Aorta (tissue), 5 donors: ENCODE data around the gene EXTL1. TPM values are rescaled to one million over a fixed set of nuclear protein-coding genes. Genes with fewer than 3 reads are reported as not detected.

Experiments used
- ATAC-seq: fragments of 200-7000 bp; cut with Tn5 transposase; one replicate; pipeline ENCODE4 v1.9.1; 2022; ENCODE audit warnings: moderate library complexity; ENCODE audit not compliant: low FRiP score
- DNase-seq, 2 donors: peaks; one replicate each; pipeline ENCODE4 v3.0.0-alpha.2; 2020
- H3K27ac ChIP-seq, 2 donors: one replicate each; pipeline ENCODE4 v1.5.1; 2013; ENCODE audit warnings: low read length in 2 of 2, mild to moderate bottlenecking in 2 of 2, moderate library complexity in 2 of 2, control low read depth in 1 of 2, inconsistent platforms in 1 of 2, low read depth in 1 of 2
- H3K27me3 ChIP-seq, 2 donors: one replicate each; pipeline ENCODE4 v1.6.1; 2013; ENCODE audit warnings: control low read depth in 1 of 2, low read length in 1 of 2, mild to moderate bottlenecking in 1 of 2, moderate library complexity in 1 of 2; ENCODE audit not compliant: insufficient read depth in 2 of 2, control insufficient read depth in 1 of 2
- H3K36me3 ChIP-seq, 2 donors: one replicate each; pipeline ENCODE4 v1.6.1; 2013; ENCODE audit warnings: control low read depth in 1 of 2, low read length in 1 of 2, mild to moderate bottlenecking in 1 of 2; ENCODE audit not compliant: insufficient read depth in 2 of 2, control insufficient read depth in 1 of 2
- H3K4me1 ChIP-seq, 2 donors: one replicate each; pipeline ENCODE4 v1.6.1; 2013; ENCODE audit warnings: low read length in 2 of 2, control low read depth in 1 of 2, mild to moderate bottlenecking in 1 of 2, moderate library complexity in 1 of 2; ENCODE audit not compliant: insufficient read depth in 2 of 2, control insufficient read depth in 1 of 2
- H3K4me3 ChIP-seq, 2 donors: one replicate each; pipeline ENCODE4 v1.5.1; 2013; ENCODE audit warnings: low read length in 2 of 2, control low read depth in 1 of 2, mild to moderate bottlenecking in 1 of 2
- H3K9me3 ChIP-seq: one replicate; pipeline ENCODE4 v1.6.1; 2013; ENCODE audit warnings: mild to moderate bottlenecking, low read length; ENCODE audit not compliant: control insufficient read depth
- WGBS, 2 donors: extraction: QIAGEN DNeasy Blood & Tissue Kit; methylation state at CpG; one replicate each; pipeline ENCODE4 v1.1.7; 2013; 5-methylcytosine and 5-hydroxymethylcytosine counted together
- intact Hi-C, 2 donors: fragments of 100-400 bp; cut with DNase I; formaldehyde crosslinking; loops; one replicate each; pipeline versions ENCODE4 v1.14.2 to v1.15.0; 2022
- polyA plus RNA-seq, 2 donors: library from polyadenylated mRNA; stranded (reverse); fragments of 200-250 nt; gene quantifications; one replicate each; pipeline ENCODE4 v1.2.3, GENCODE V29; 2013
- total RNA-seq, 2 donors: library from RNA; stranded (reverse); fragmentation: NEBNext Ultra II Directional; extraction: Animal tissue kit (Norgen Biotek cat#: 25700); gene quantifications; one replicate each; pipeline ENCODE4 v1.2.1, GENCODE V29; 2021
- donor health status: healthy with polysubstance abuse.
- donor health status: Bipolar disorder and iron deficiency.
- donor health status: DM: no; HTN: no; CAD: no.
- donor health status: DM: no; HTN: no; CAD: no.
- donor health status: DM: yes; HTN: yes; CAD: no.

EXTL1 gene
- total and polyA plus RNA-seq, 4 donors: 0.29 to 1.3 (median 0.33) TPM; not detected in 1

GRCh38 chr1:26050248-26050640 lies 28.7 kb downstream of the EXTL1 start:
- Histone ChIP-seq H3K27me3 (no peaks in the 10 kb centered on the region), H3K9me3 (no peaks in the 10 kb centered on the region), H3K36me3 (no peaks in the 10 kb centered on the region), H3K4me1 (no peaks in the 10 kb centered on the region), H3K4me3 (no peak overlapping the region), H3K27ac (no peak overlapping the region)
- DNase-seq: no peak
- 91 to 94% methylated on average over 6 of the region's 6 CpGs for WGBS, 2 donors
- ATAC-seq: no peak
- intact Hi-C loops: no loop called here

GRCh38 chr1:26053718-26054560 lies 32.4 kb downstream of the EXTL1 start:
- Histone ChIP-seq H3K4me1 (no peaks in the 10 kb centered on the region), H3K9me3 (no peaks in the 10 kb centered on the region), H3K27ac (no peak overlapping the region), H3K36me3 (no peaks in the 10 kb centered on the region), H3K27me3 (no peaks in the 10 kb centered on the region), H3K4me3 (no peak overlapping the region)
- WGBS, 2 donors: 69 to 74% methylated on average over 16 of the region's 16 CpGs
- ATAC-seq (no peak), DNase-seq (no peak)
- intact Hi-C loops: no loop called here

- no peaks in the 10 kb centered on the region for H3K4me1 ChIP-seq
- DNase-seq (no peak), ATAC-seq (no peak)
- no peaks in the 10 kb centered on the region for H3K9me3 ChIP-seq
- no peaks in the 10 kb centered on the region for H3K36me3 ChIP-seq
- intact Hi-C loops: no loop called here
- H3K4me3 ChIP-seq: no peak overlapping the region
- H3K27me3 ChIP-seq: no peaks in the 10 kb centered on the region
- WGBS, 2 donors: 91 to 92% methylated on average over 2 of the region's 2 CpGs
- H3K27ac ChIP-seq: no peak overlapping the region
Measured at GRCh38 chr1:26055041-26055440, 33.5 kb downstream of the EXTL1 start.

- ATAC-seq (no peak), DNase-seq (no peak)
- Histone ChIP-seq H3K9me3 (no peaks in the 10 kb centered on the region), H3K27ac (no peak overlapping the region), H3K36me3 (no peaks in the 10 kb centered on the region), H3K4me3 (no peak overlapping the region), H3K4me1 (no peaks in the 10 kb centered on the region), H3K27me3 (no peaks in the 10 kb centered on the region)
- intact Hi-C loops: no loop called here
- WGBS, 2 donors: 85 to 94% methylated on average over 2 of the region's 2 CpGs
Measured at GRCh38 chr1:26057189-26057588, 35.6 kb downstream of the EXTL1 start.

- H3K36me3 ChIP-seq: no peaks in the 10 kb centered on the region
- no peaks in the 10 kb centered on the region for H3K4me1 ChIP-seq
- no peaks in the 10 kb centered on the region for H3K27me3 ChIP-seq
- DNase-seq (no peak), ATAC-seq (no peak)
- no peak overlapping the region for H3K4me3 ChIP-seq
- intact Hi-C loops: no loop called here
- WGBS, 2 donors: 87 to 91% methylated on average over 5 of the region's 5 CpGs
- no peak overlapping the region for H3K27ac ChIP-seq
- H3K9me3 ChIP-seq: no peaks in the 10 kb centered on the region
Measured at GRCh38 chr1:26058052-26058595, 36.5 kb downstream of the EXTL1 start.

GRCh38 chr1:26059906-26060305 lies 38.3 kb downstream of the EXTL1 start:
- ATAC-seq: no peak
- WGBS, 2 donors: 82 to 84% methylated on average over 7 of the region's 7 CpGs
- Histone ChIP-seq H3K9me3 (no peaks in the 10 kb centered on the region), H3K27me3 (no peaks in the 10 kb centered on the region), H3K4me3 (no peak overlapping the region), H3K4me1 (no peaks in the 10 kb centered on the region), H3K36me3 (no peaks in the 10 kb centered on the region), H3K27ac (no peak overlapping the region)
- no peak for DNase-seq
- intact Hi-C loops: no loop called here

GRCh38 chr1:26060832-26061574 lies 39.4 kb downstream of the EXTL1 start:
- Histone ChIP-seq H3K4me1 (no peaks in the 10 kb centered on the region), H3K9me3 (no peaks in the 10 kb centered on the region), H3K27me3 (no peaks in the 10 kb centered on the region), H3K36me3 (no peaks in the 10 kb centered on the region), H3K27ac (no peak overlapping the region), H3K4me3 (no peak overlapping the region)
- no peak for ATAC-seq
- intact Hi-C loops: no loop called here
- 86 to 87% methylated on average over 12 of the region's 12 CpGs for WGBS, 2 donors
- DNase-seq: no peak

- no peak overlapping the region for H3K27ac ChIP-seq
- ATAC-seq (no peak), DNase-seq (no peak)
- H3K4me1 ChIP-seq: no peaks in the 10 kb centered on the region
- no peaks in the 10 kb centered on the region for H3K27me3 ChIP-seq
- WGBS, 2 donors: 74 to 78% methylated on average over 3 of the region's 3 CpGs
- H3K9me3 ChIP-seq: no peaks in the 10 kb centered on the region
- H3K4me3 ChIP-seq: no peak overlapping the region
- no peaks in the 10 kb centered on the region for H3K36me3 ChIP-seq
- intact Hi-C loops: no loop called here
Measured at GRCh38 chr1:26064553-26064952, 43.0 kb downstream of the EXTL1 start.
